T-helper 1 cell (primary cell): ENCODE measurements around the gene POM121.
A peak's percentile ranks its signal among the peaks of the same experiment; 100 is the strongest.
"Not testable (repeated sequence)": the region's sequence is repeated elsewhere in the genome, so short reads cannot be mapped to it uniquely, and the experiment has no call there.

Experiments
- DNase-seq, 5 donors: peaks; one replicate each; pipeline ENCODE4 v3.0.0-alpha.2; 2012 to 2020
- total RNA-seq, 4 donors: gene quantifications; one replicate each; lab custom pipeline; 2026; lab: John Stamatoyannopoulos, UW

The POM121 gene
- total RNA-seq, result 59.3 to 81.9 (median 73.8) reads per million in 4 donors

- DNase-seq, result peak; percentile 64 to 90 (median 78)
These were observed at the start of gene POM121 for GRCh38 chr7:72924733-72925545. Gene POM121, plus strand, starts transcription at chr7:72925095. Its CDS starts 27 bp downstream, at chr7:72925122.

- peak; percentile 35 to 84 (median 56) for DNase-seq
These were observed 45.7 kb upstream of the POM121 start for GRCh38 chr7:72879079-72879736.

- DNase-seq, result peak; percentile 7 to 66 (median 15)
These were observed 45.1 kb upstream of the POM121 start for GRCh38 chr7:72879737-72880215.

- not testable (repeated sequence) for DNase-seq
These were observed 33.1 kb upstream of the POM121 start for GRCh38 chr7:72891750-72892149.

- not testable (repeated sequence) for DNase-seq
These were observed 20.2 kb upstream of the POM121 start for GRCh38 chr7:72904740-72905139.

GRCh38 chr7:72908422-72908821, 16.5 kb upstream of the POM121 start:
- DNase-seq, result not testable (repeated sequence)

GRCh38 chr7:72911395-72911794, 13.5 kb upstream of the POM121 start:
- DNase-seq, result not testable (repeated sequence)

- not testable (repeated sequence) for DNase-seq
These were observed 11.1 kb upstream of the POM121 start for GRCh38 chr7:72913750-72914149.

- DNase-seq, result peak in 3 of 5 donors; percentile 6 to 46 (median 29)
These were observed 10.0 kb upstream of the POM121 start for GRCh38 chr7:72914756-72915525.

- DNase-seq, result no peak
These were observed 5.6 kb upstream of the POM121 start for GRCh38 chr7:72919256-72919775.

GRCh38 chr7:72924386-72924732, 536 bp upstream of the POM121 start:
- no peak for DNase-seq

- DNase-seq, result peak in 1 of 5 donors; percentile 18
These were observed 738 bp downstream of the POM121 start for GRCh38 chr7:72925546-72926120.

- not testable (repeated sequence) for DNase-seq
These were observed 2.9 kb downstream of the POM121 start for GRCh38 chr7:72927791-72928190.

GRCh38 chr7:72928216-72928615, 3.3 kb downstream of the POM121 start:
- DNase-seq, result not testable (repeated sequence)

GRCh38 chr7:72942022-72942705, 17.3 kb downstream of the POM121 start:
- DNase-seq, result not testable (repeated sequence)

GRCh38 chr7:72942956-72943355, 18.1 kb downstream of the POM121 start:
- DNase-seq, result not testable (repeated sequence)

- DNase-seq, result not testable (repeated sequence)
These were observed 20.0 kb downstream of the POM121 start for GRCh38 chr7:72944937-72945336.

- not testable (repeated sequence) for DNase-seq
These were observed 20.7 kb downstream of the POM121 start for GRCh38 chr7:72945597-72945996.

- not testable (repeated sequence) for DNase-seq
These were observed 21.3 kb downstream of the POM121 start for GRCh38 chr7:72946130-72946745.

- DNase-seq, result not testable (repeated sequence)
These were observed 23.8 kb downstream of the POM121 start for GRCh38 chr7:72948714-72949113.

GRCh38 chr7:72949276-72949675, 24.4 kb downstream of the POM121 start:
- not testable (repeated sequence) for DNase-seq
